Smooth muscle cell (in vitro differentiated cells): Measurements from ENCODE around the gene MRPS26. TPM values are rescaled to one million over a fixed set of nuclear protein-coding genes. Genes with fewer than 3 reads are reported as not detected.

Experiments used
- DNase-seq: peaks from one replicate; lab custom pipeline; 2025; ENCODE audit not compliant: unreplicated experiment; lab: John Stamatoyannopoulos, UW
- H2AFZ ChIP-seq: fragments of 200-600 bp; sonication (generic); 2 replicates; pipeline ENCODE4 v1.6.0; 2016; ENCODE audit warnings: antibody characterized with exemption, low read depth, mild to moderate bottlenecking
- H3F3A ChIP-seq: fragments of 200-600 bp; sonication (generic); 2 replicates; pipeline ENCODE4 v1.6.0; 2017; ENCODE audit warnings: antibody characterized with exemption, low read depth
- H3K27ac ChIP-seq: fragments of 200-600 bp; sonication (generic); 2 replicates; pipeline ENCODE4 v1.5.1; 2016; ENCODE audit warnings: low read depth, mild to moderate bottlenecking
- H3K27me3 ChIP-seq: fragments of 200-600 bp; sonication (generic); 2 replicates; pipeline ENCODE4 v1.6.1; 2016; ENCODE audit warnings: low read depth, mild to moderate bottlenecking
- H3K36me3 ChIP-seq: fragments of 200-600 bp; sonication (generic); 2 replicates; pipeline ENCODE4 v1.5.1; 2016; ENCODE audit warnings: low read depth
- H3K4me1 ChIP-seq: fragments of 200-600 bp; sonication (generic); 2 replicates; pipeline ENCODE4 v1.5.1; 2016; ENCODE audit warnings: low read depth
- H3K4me2 ChIP-seq: fragments of 200-600 bp; sonication (generic); 2 replicates; pipeline ENCODE4 v1.6.0; 2016; ENCODE audit warnings: mild to moderate bottlenecking
- H3K4me3 ChIP-seq: fragments of 200-600 bp; sonication (generic); 2 replicates; pipeline ENCODE4 v1.5.1; 2016; ENCODE audit warnings: mild to moderate bottlenecking
- H3K79me2 ChIP-seq: fragments of 200-600 bp; sonication (generic); 2 replicates; pipeline ENCODE4 v1.6.0; 2016; ENCODE audit warnings: low read depth, mild to moderate bottlenecking
- H3K9ac ChIP-seq: fragments of 200-600 bp; sonication (generic); 2 replicates; pipeline ENCODE4 v1.6.0; 2016; ENCODE audit warnings: low read depth
- H3K9me3 ChIP-seq: fragments of 200-600 bp; sonication (generic); replicated peaks from 2 replicates; pipeline ENCODE4 v1.5.1; 2016; ENCODE audit warnings: low read depth
- H4K20me1 ChIP-seq: fragments of 200-600 bp; sonication (generic); 2 replicates; pipeline ENCODE4 v1.6.0; 2016; ENCODE audit warnings: low read depth
- WGBS: methylation state at CpG from one replicate; pipeline ENCODE4 v1.1.7; 2016; ENCODE audit warnings: low lambda C conversion rate; 5-methylcytosine and 5-hydroxymethylcytosine counted together
- polyA plus RNA-seq: library from polyadenylated mRNA; unstranded; fragments of >200 nt; fragmentation: Nextera tagmentation; extraction: Ambion mirVana; gene quantifications from 2 replicates; pipeline ENCODE4 v1.2.1, GENCODE V29; 2016
- total RNA-seq: library from RNA; depleted of rRNA; stranded (reverse); fragments of >200 nt; gene quantifications from 2 replicates; pipeline ENCODE4 v1.2.3, GENCODE V29; 2014
- TF ChIP-seq, protein P1 (sequence below): fragments of 200-600 bp; sonication (generic); IDR thresholded peaks from 2 replicates; pipeline ENCODE4 v1.5.1; 2017; ENCODE audit warnings: borderline replicate concordance, mild to moderate bottlenecking, antibody characterized with exemption; ENCODE audit not compliant: insufficient read depth, poor library complexity, severe bottlenecking

Gene MRPS26
- total and polyA plus RNA-seq, 2 experiments from 2014 or later, result 18.3 to 62.9 TPM

DNA sequence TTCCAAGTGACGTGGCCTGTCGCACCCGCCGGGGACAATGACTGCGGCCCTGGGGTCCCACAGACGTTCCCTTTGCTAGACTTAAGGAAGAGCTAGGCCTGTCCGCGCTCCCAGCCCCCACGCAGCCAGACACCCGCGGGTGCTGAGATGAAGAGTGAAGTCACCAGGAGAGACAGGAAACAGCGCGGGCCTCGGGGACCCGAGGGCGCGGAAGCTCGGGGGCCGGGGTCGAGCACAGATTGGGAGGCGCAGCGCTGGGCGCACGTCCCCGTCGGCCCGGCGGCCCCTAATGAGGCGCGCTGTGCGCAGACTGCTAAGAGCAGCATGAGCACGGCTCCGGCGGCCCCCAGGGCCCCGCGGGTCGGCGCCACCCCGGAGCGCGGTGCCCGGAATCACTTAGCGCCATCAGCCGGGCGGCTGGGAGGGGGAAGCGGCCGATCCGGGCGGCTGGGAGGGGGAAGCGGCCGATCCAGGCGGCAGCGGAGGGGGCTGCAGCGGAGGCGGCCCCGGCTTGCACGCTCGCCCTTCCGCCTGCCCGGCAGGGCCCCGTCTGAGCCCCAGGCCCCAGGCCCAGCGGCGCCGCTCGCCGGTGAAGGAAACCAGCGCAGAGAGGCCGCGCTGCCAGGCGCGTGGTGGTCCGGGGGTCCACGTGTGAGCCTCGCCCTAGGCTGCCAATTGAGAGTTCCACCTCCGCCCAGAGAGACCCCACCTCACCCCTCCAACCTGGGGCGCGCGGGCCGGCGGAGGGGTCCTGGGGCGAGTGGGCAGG is 46.9 kb downstream of the MRPS26 start:
- WGBS, result 40% methylated on average over 52 of the region's 81 CpGs
- no peaks in the 10 kb centered on the region for H3F3A ChIP-seq
- H3K9ac ChIP-seq, result no peak overlapping the region
- no peaks in the 10 kb centered on the region for H3K9me3 ChIP-seq
- no peaks in the 10 kb centered on the region for H3K79me2 ChIP-seq
- no peak for DNase-seq
- peak overlapping the region; percentile 50 for H3K4me3 ChIP-seq
- no peaks in the 10 kb centered on the region for H3K27me3 ChIP-seq
- no peaks in the 10 kb centered on the region for H3K36me3 ChIP-seq
- no peak overlapping the region for H3K27ac ChIP-seq
- H3K4me1 ChIP-seq, result peaks cover 2% of the 10 kb centered on the region
- TF ChIP-seq, protein P1, sequence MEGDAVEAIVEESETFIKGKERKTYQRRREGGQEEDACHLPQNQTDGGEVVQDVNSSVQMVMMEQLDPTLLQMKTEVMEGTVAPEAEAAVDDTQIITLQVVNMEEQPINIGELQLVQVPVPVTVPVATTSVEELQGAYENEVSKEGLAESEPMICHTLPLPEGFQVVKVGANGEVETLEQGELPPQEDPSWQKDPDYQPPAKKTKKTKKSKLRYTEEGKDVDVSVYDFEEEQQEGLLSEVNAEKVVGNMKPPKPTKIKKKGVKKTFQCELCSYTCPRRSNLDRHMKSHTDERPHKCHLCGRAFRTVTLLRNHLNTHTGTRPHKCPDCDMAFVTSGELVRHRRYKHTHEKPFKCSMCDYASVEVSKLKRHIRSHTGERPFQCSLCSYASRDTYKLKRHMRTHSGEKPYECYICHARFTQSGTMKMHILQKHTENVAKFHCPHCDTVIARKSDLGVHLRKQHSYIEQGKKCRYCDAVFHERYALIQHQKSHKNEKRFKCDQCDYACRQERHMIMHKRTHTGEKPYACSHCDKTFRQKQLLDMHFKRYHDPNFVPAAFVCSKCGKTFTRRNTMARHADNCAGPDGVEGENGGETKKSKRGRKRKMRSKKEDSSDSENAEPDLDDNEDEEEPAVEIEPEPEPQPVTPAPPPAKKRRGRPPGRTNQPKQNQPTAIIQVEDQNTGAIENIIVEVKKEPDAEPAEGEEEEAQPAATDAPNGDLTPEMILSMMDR, result no peak
- no peaks in the 10 kb centered on the region for H4K20me1 ChIP-seq
- H2AFZ ChIP-seq, result peak overlapping the region; percentile 94
- peak overlapping the region; percentile 90 for H3K4me2 ChIP-seq

DNA sequence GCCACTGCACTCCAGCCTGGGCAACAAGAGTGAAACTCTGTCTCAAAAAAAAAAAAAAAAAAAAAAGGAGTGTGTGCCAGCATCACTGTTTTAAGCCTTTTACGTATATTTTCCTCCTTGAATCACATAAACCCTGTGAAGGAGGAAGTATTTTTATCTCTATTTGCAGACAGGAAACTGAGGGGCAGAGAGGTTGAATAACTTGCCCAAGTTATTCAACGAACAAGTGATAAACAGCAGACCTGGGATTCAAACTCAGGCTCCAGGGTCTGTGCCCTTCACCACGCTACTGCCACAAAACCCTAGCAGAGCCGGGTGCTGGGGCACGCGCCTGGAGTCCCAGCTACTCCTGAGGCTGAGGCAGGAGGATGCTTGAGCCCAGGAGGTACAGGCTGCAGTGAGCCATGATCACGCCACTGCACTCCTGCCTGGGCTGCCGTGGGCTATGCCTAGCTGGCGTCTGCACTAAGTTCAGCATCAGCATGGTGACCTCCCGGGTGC is 48.1 kb downstream of the MRPS26 start:
- H2AFZ ChIP-seq, result no peak overlapping the region
- H3K79me2 ChIP-seq, result no peaks in the 10 kb centered on the region
- H3K9ac ChIP-seq, result no peak overlapping the region
- H3K4me1 ChIP-seq, result peaks cover 2% of the 10 kb centered on the region
- no peaks in the 10 kb centered on the region for H3K9me3 ChIP-seq
- WGBS, result 89% methylated on average over 10 of the region's 10 CpGs
- H3K27ac ChIP-seq, result no peak overlapping the region
- no peaks in the 10 kb centered on the region for H3F3A ChIP-seq
- no peaks in the 10 kb centered on the region for H3K36me3 ChIP-seq
- no peaks in the 10 kb centered on the region for H3K27me3 ChIP-seq
- H4K20me1 ChIP-seq, result no peaks in the 10 kb centered on the region
- DNase-seq, result no peak
- no peak overlapping the region for H3K4me2 ChIP-seq
- no peak overlapping the region for H3K4me3 ChIP-seq
- TF ChIP-seq, protein P1, result no peak

- no peak overlapping the region for H3K27ac ChIP-seq
- H3K36me3 ChIP-seq, result no peaks in the 10 kb centered on the region
- H3F3A ChIP-seq, result no peaks in the 10 kb centered on the region
- H3K4me1 ChIP-seq, result peaks cover 2% of the 10 kb centered on the region
- no peak overlapping the region for H2AFZ ChIP-seq
- H3K27me3 ChIP-seq, result no peaks in the 10 kb centered on the region
- no peaks in the 10 kb centered on the region for H4K20me1 ChIP-seq
- 92% methylated on average over 13 of the region's 13 CpGs for WGBS
- no peak overlapping the region for H3K9ac ChIP-seq
- H3K9me3 ChIP-seq, result no peaks in the 10 kb centered on the region
- no peak overlapping the region for H3K4me2 ChIP-seq
- H3K79me2 ChIP-seq, result no peaks in the 10 kb centered on the region
- DNase-seq, result no peak
- TF ChIP-seq, protein P1, result no peak
- no peak overlapping the region for H3K4me3 ChIP-seq
These were observed 49.2 kb downstream of the MRPS26 start for GRCh38 chr20:3094848-3095629.

Other genes starting within 250 kb of the MRPS26 start
- gene CPXM1, start 245.4 kb upstream of the MRPS26 start, total RNA-seq, result 40.2 and 54.0 TPM in 2 replicates
- 74.8 and 99.3 TPM in 2 replicates for gene CPXM1, start 245.4 kb upstream of the MRPS26 start, polyA plus RNA-seq
- gene C20orf141, start 231.1 kb upstream of the MRPS26 start, total RNA-seq, result not detected in 2 replicates
- gene C20orf141, start 231.1 kb upstream of the MRPS26 start, polyA plus RNA-seq, result 0.44 TPM in 1 of 2 replicates, not detected in the other
- not detected in 2 replicates for gene TMEM239, start 229.7 kb upstream of the MRPS26 start, total RNA-seq
- not detected in 2 replicates for gene TMEM239, start 229.7 kb upstream of the MRPS26 start, polyA plus RNA-seq
- 18.7 and 24.2 TPM in 2 replicates for gene PCED1A, start 205.4 kb upstream of the MRPS26 start, total RNA-seq
- 43.7 and 46.7 TPM in 2 replicates for gene PCED1A, start 205.4 kb upstream of the MRPS26 start, polyA plus RNA-seq
- gene VPS16, start 205.3 kb upstream of the MRPS26 start, total RNA-seq, result 26.3 and 30.2 TPM in 2 replicates
- gene VPS16, start 205.3 kb upstream of the MRPS26 start, polyA plus RNA-seq, result 32.4 and 36.9 TPM in 2 replicates
- gene PTPRA, start 172.6 kb upstream of the MRPS26 start, total RNA-seq, result 48.9 and 66.1 TPM in 2 replicates
- gene PTPRA, start 172.6 kb upstream of the MRPS26 start, polyA plus RNA-seq, result 35.3 and 38.4 TPM in 2 replicates
- gene GNRH2, start 2.4 kb upstream of the MRPS26 start, total RNA-seq, result not detected in 2 replicates
- gene GNRH2, start 2.4 kb upstream of the MRPS26 start, polyA plus RNA-seq, result not detected in 2 replicates
- gene OXT, start 25.6 kb downstream of the MRPS26 start, total RNA-seq, result not detected in 2 replicates
- gene OXT, start 25.6 kb downstream of the MRPS26 start, polyA plus RNA-seq, result 2.8 and 3.5 TPM in 2 replicates
- not detected in 2 replicates for gene AVP, start 38.7 kb downstream of the MRPS26 start, total RNA-seq
- gene AVP, start 38.7 kb downstream of the MRPS26 start, polyA plus RNA-seq, result not detected in 2 replicates
- gene FASTKD5, start 113.8 kb downstream of the MRPS26 start, total RNA-seq, result 17.2 and 24.2 TPM in 2 replicates
- 11.8 TPM in 2 replicates for gene FASTKD5, start 113.8 kb downstream of the MRPS26 start, polyA plus RNA-seq
- 3.4 and 4.9 TPM in 2 replicates for gene UBOX5, start 113.8 kb downstream of the MRPS26 start, total RNA-seq
- 8.1 and 9.0 TPM in 2 replicates for gene UBOX5, start 113.8 kb downstream of the MRPS26 start, polyA plus RNA-seq
- 3.6 and 6.9 TPM in 2 replicates for gene LZTS3, start 127.5 kb downstream of the MRPS26 start, total RNA-seq
- gene LZTS3, start 127.5 kb downstream of the MRPS26 start, polyA plus RNA-seq, result 6.1 and 9.0 TPM in 2 replicates
- gene DDRGK1, start 158.6 kb downstream of the MRPS26 start, total RNA-seq, result 20.4 and 55.4 TPM in 2 replicates
- 48.0 and 66.6 TPM in 2 replicates for gene DDRGK1, start 158.6 kb downstream of the MRPS26 start, polyA plus RNA-seq
- 18.9 and 20.4 TPM in 2 replicates for gene ITPA, start 163.4 kb downstream of the MRPS26 start, total RNA-seq
- 51.6 and 55.8 TPM in 2 replicates for gene ITPA, start 163.4 kb downstream of the MRPS26 start, polyA plus RNA-seq
- 0.27 and 0.45 TPM in 2 replicates for gene SLC4A11, start 193.1 kb downstream of the MRPS26 start, total RNA-seq
- 1.5 and 3.4 TPM in 2 replicates for gene SLC4A11, start 193.1 kb downstream of the MRPS26 start, polyA plus RNA-seq